Neutrophil (primary cell): ENCODE data around the gene MPP2.

ENCODE experiments used
- H3K27ac ChIP-seq: fragments of 200-600 bp; sonication (generic); 2 replicates; pipeline ENCODE4 v1.5.1; 2016; ENCODE audit warnings: mild to moderate bottlenecking, moderate library complexity
- H3K27me3 ChIP-seq: fragments of 200-600 bp; sonication (generic); 2 replicates; pipeline ENCODE4 v1.6.0; 2016; ENCODE audit warnings: mild to moderate bottlenecking
- H3K36me3 ChIP-seq: fragments of 200-600 bp; sonication (generic); 2 replicates; pipeline ENCODE4 v1.5.1; 2017
- H3K4me1 ChIP-seq, 2 experiments: fragments of 200-600 bp in 1 of 2; sonication (generic) in 1 of 2; 1 replicate in 1 of 2; 2 replicates in 1 of 2; pipeline versions ENCODE4 v1.5.1 to v1.6.1; 2013 to 2016; ENCODE audit warnings: low read depth in 1 of 2, low read length in 1 of 2, mild to moderate bottlenecking in 1 of 2, moderate library complexity in 1 of 2; ENCODE audit not compliant: control insufficient read depth in 1 of 2, insufficient read depth in 1 of 2
- H3K4me3 ChIP-seq, 2 experiments: fragments of 200-600 bp in 1 of 2; sonication (generic) in 1 of 2; 1 replicate in 1 of 2; 2 replicates in 1 of 2; pipeline ENCODE4 v1.5.1; 2013 to 2016; ENCODE audit warnings: low read depth in 1 of 2, low read length in 1 of 2, mild to moderate bottlenecking in 1 of 2, moderate library complexity in 1 of 2
- H3K9me3 ChIP-seq: fragments of 200-600 bp; sonication (generic); 2 replicates; pipeline ENCODE4 v1.5.1; 2016
- CTCF ChIP-seq: fragments of 200-600 bp; sonication (generic); IDR thresholded peaks from 2 replicates; pipeline ENCODE4 v1.5.1; 2016; ENCODE audit warnings: antibody characterized with exemption

The MPP2 gene

DNA sequence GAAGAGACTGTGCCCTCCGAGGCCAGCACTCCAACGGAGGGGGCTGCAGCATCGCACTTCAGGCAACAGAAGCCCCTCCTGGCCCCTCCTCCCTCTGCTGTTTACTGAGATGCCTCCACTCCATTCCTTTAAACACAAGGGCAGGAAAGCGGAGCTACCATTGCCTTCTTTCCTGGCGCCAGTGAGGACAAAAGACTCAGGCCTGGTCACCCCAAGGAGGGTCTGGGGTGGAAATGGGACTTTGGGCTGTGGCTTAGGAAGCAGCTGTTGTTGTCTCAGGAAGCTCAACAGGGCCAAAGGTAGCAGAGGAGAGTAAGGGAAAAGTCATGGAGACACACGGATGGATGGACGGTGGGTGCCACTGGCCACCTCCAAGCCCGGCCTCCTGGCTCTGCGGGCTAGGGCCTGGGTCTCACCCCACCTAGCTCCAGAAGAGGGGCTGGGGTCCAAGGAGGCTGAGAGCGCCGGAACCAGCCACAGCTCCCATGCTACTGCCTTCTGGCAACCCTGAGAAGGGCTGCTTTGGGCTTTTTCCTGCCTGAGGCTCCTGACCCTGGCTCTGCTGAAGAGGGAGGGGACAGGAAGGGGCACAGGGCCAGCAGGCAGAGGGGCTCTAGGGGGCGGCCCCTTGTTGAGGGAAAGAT is 49.3 kb downstream of the MPP2 start:
- H3K9me3 ChIP-seq = no peaks in the 10 kb centered on the region
- peaks cover 27% of the 10 kb centered on the region for H3K27me3 ChIP-seq
- no peak for TF ChIP-seq CTCF
- no peak overlapping the region for H3K27ac ChIP-seq
- no peaks in the 10 kb centered on the region for H3K36me3 ChIP-seq
- H3K4me1 ChIP-seq = no peaks in the 10 kb centered on the region
- no peak overlapping the region for H3K4me3 ChIP-seq

DNA sequence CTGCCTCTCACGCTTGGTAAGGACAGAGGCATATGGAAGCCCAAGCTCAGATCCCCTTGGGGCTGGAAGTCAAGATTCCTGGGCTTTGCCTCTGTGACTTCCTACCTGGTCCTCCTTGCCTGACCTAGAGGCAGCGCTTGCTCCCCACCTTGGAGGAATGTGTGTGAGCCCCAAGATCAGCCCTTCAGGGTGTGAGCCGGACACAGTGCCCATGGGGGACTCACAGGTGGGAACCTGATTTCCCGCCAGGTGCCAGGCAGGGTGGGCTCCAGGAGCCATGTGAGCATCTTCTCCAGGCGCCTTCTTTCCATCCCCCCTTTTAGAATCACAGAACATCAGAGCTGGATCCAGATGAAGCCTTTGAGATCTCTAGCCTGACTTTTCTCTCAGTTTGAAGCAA is 50.2 kb downstream of the MPP2 start:
- Histone ChIP-seq H3K36me3 (no peaks in the 10 kb centered on the region), H3K27me3 (peaks cover 27% of the 10 kb centered on the region), H3K27ac (no peak overlapping the region), H3K9me3 (no peaks in the 10 kb centered on the region), H3K4me3 (no peak overlapping the region), H3K4me1 (no peaks in the 10 kb centered on the region)
- no peak for TF ChIP-seq CTCF

DNA sequence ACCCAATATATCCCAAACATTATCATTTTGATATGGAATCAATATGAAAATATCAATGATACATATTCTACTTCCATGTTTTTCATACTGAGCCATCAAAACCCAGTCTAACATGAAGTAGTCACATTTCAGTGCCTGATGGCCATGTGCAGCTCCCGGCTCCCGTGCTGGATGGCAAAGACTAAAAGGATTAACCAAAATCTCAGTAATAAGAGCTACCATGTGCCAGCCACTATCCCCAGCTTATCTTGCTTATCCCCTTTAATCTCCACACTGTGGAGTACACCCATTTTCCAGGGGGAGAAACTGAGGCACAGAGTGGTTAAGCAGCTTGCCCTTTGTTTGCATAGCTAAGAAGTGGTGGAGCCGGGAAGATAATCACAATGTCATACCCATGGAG is 51.2 kb downstream of the MPP2 start:
- H3K36me3 ChIP-seq = no peaks in the 10 kb centered on the region
- no peaks in the 10 kb centered on the region for H3K4me1 ChIP-seq
- no peak for TF ChIP-seq CTCF
- H3K27me3 ChIP-seq = peaks cover 27% of the 10 kb centered on the region
- H3K27ac ChIP-seq = no peak overlapping the region
- H3K9me3 ChIP-seq = no peaks in the 10 kb centered on the region
- no peak overlapping the region for H3K4me3 ChIP-seq

DNA sequence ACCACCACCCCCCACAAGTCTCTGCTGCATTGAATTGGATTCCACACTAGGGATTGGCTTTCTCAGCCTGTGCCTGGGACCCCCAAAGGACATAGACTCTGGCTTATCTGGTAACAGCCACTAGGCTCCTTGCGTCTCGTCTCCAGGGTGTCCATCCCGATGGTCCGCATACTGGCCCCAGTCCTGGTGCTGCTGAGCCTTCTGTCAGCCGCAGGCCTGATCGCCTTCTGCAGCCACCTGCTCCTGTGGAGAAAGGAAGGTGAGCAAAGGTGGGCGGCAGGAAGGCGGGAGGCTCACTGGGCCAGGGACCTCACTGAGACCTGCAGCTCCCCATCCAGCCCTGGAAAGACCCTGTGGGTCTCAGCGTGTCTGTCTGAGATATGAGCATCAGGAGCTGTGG is 52.3 kb downstream of the MPP2 start:
- no peak overlapping the region for H3K4me3 ChIP-seq
- H3K27ac ChIP-seq = no peak overlapping the region
- no peak for TF ChIP-seq CTCF
- no peaks in the 10 kb centered on the region for H3K9me3 ChIP-seq
- H3K27me3 ChIP-seq = peaks cover 27% of the 10 kb centered on the region
- H3K4me1 ChIP-seq = no peaks in the 10 kb centered on the region
- no peaks in the 10 kb centered on the region for H3K36me3 ChIP-seq

DNA sequence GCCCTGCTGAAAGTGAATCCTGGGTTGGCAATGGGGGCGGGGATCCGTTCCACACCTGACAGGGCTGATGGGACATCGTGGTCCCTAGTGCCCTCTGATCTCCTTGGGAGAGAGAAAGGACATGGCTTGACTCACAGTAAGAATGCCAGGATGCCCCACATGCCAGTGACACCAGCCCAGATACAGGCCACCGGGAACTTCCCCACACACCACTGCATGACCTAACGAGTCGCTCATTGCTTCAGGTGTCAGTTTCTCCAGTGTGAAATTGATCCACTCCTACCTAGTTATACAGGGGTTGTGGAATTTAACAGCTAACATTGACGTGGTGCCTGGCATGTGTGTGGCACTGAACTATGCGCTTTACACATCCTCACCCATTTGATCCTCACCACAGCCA is 52.8 kb downstream of the MPP2 start:
- Histone ChIP-seq H3K9me3 (no peaks in the 10 kb centered on the region), H3K4me1 (no peaks in the 10 kb centered on the region), H3K36me3 (no peaks in the 10 kb centered on the region), H3K27ac (no peak overlapping the region), H3K4me3 (no peak overlapping the region), H3K27me3 (peaks cover 27% of the 10 kb centered on the region)
- no peak for TF ChIP-seq CTCF

DNA sequence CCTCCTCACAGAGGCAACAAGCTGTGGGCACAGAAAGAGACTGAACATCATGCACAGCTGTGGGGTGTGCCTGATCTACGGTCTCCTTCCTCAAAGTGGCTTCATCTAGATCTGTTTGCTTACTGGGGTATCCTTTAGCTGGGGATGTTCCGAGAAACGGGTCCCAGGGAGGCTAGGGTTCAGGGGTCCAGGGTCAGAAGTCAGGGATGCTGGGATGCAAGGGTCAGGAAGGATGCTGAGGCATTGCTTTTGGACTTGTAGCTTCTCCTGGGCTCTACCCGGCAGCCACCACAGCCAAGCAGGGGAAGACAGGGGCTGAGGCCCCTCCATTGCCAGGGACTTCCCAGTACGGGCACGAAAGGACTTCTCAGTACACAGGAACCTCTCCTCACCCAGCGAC is 53.8 kb downstream of the MPP2 start:
- Histone ChIP-seq H3K4me1 (no peaks in the 10 kb centered on the region), H3K9me3 (no peaks in the 10 kb centered on the region), H3K27me3 (peaks cover 24% of the 10 kb centered on the region), H3K4me3 (no peak overlapping the region), H3K36me3 (no peaks in the 10 kb centered on the region), H3K27ac (no peak overlapping the region)
- no peak for TF ChIP-seq CTCF
